DOHH2 (cell line): Measurements from ENCODE around the gene CCDC138.

Source experiments
- H3F3A ChIP-seq: fragments of 200-600 bp; sonication (generic), shearing (Covaris generic); 2 replicates; pipeline ENCODE4 v1.6.0; 2016; ENCODE audit warnings: antibody characterized with exemption, mild to moderate bottlenecking; ENCODE audit not compliant: control insufficient read depth, insufficient read depth
- H3K27ac ChIP-seq: fragments of 200-600 bp; sonication (generic); 2 replicates; pipeline ENCODE4 v1.5.1; 2014; ENCODE audit warnings: low read depth, mild to moderate bottlenecking, low read length, moderate library complexity
- H3K27me3 ChIP-seq: fragments of 200-600 bp; sonication (generic); 2 replicates; pipeline ENCODE4 v1.6.1; 2014; ENCODE audit warnings: mild to moderate bottlenecking, low read length, mixed read lengths; ENCODE audit not compliant: control insufficient read depth
- H3K36me3 ChIP-seq: fragments of 200-600 bp; sonication (generic); 2 replicates; pipeline ENCODE4 v1.6.1; 2014; ENCODE audit warnings: mild to moderate bottlenecking, low read length, moderate library complexity, mixed read lengths; ENCODE audit not compliant: control insufficient read depth
- H3K4me1 ChIP-seq: fragments of 200-600 bp; sonication (generic); 2 replicates; pipeline ENCODE4 v1.6.1; 2014; ENCODE audit warnings: mild to moderate bottlenecking, low read length, mixed read lengths; ENCODE audit not compliant: control insufficient read depth
- H3K4me2 ChIP-seq: fragments of 200-600 bp; sonication (generic); 2 replicates; pipeline ENCODE4 v1.6.0; 2014; ENCODE audit warnings: mild to moderate bottlenecking, low read length, moderate library complexity
- H3K4me3 ChIP-seq: fragments of 200-600 bp; sonication (generic); 2 replicates; pipeline ENCODE4 v1.5.1; 2014; ENCODE audit warnings: mild to moderate bottlenecking, low read length, mixed read lengths
- H3K79me2 ChIP-seq: fragments of 200-600 bp; sonication (generic); 2 replicates; pipeline ENCODE4 v1.6.1; 2014; ENCODE audit warnings: mild to moderate bottlenecking, low read length, mixed read lengths; ENCODE audit not compliant: control insufficient read depth
- H3K9me2 ChIP-seq: fragments of 200-600 bp; sonication (generic); replicated peaks from 2 replicates; pipeline ENCODE4 v1.6.1; 2014; ENCODE audit warnings: mild to moderate bottlenecking, low read length, mixed read lengths; ENCODE audit not compliant: control insufficient read depth
- H3K9me3 ChIP-seq: fragments of 200-600 bp; sonication (generic); 2 replicates; pipeline ENCODE4 v1.6.1; 2014; ENCODE audit warnings: antibody characterized with exemption, low read length, mixed read lengths; ENCODE audit not compliant: control insufficient read depth, insufficient read depth
- H4K20me1 ChIP-seq: fragments of 200-600 bp; sonication (generic); 2 replicates; pipeline ENCODE4 v1.6.0; 2014; ENCODE audit warnings: low read depth, mild to moderate bottlenecking, antibody characterized with exemption, low read length, moderate library complexity; ENCODE audit not compliant: control insufficient read depth, insufficient read depth
- EZH2phosphoT487 ChIP-seq: fragments of 200-600 bp; sonication (generic); IDR thresholded peaks from 2 replicates; pipeline ENCODE4 v1.6.1; 2017; ENCODE audit warnings: borderline replicate concordance, mild to moderate bottlenecking, antibody characterized with exemption, low read length, moderate library complexity, mixed read lengths
- TF ChIP-seq, protein P1 (sequence below): fragments of 200-600 bp; sonication (generic); IDR thresholded peaks from one replicate; pipeline ENCODE4 v1.5.1; 2014; ENCODE audit warnings: antibody characterized with exemption, mild to moderate bottlenecking, low read depth, low read length; ENCODE audit not compliant: poor library complexity, severe bottlenecking

Gene CCDC138

DNA sequence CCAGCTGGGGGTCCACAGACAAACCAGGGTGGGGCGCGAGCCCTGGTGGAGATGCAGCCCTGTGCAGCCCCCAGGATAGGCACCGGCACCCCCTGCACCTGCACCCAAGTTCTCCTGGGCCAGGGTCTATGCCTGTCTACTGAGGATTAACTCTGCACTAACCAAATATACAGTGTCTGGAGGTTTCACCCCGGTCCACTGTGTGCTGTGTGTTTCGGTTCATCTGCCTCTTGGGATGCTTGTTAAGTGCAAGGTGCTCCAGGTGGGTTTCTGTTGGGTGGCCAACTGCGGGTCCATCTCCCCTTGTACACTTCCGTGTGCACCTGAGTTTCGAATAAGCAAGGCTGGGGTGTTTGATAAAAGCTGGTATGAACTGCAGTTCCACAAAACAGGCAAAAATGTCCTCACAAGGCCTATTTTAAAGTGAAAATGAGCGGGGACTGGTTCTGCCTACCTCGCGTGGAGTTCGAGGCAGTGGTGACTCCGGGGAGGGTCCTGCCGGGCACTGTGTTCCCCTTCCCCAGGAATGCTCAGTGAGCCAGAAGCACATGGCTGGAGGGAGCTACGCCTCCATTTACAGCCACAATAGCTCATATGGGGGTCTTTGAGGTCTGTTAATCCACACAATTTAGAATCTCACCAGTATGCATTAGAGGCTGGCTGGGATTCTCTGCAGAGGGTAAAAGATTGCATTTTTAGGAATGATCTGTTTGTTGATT, 131.7 kb downstream of the CCDC138 start:
- no peaks in the 10 kb centered on the region for H3F3A ChIP-seq
- TF ChIP-seq EZH2phosphoT487: no peak
- TF ChIP-seq, protein P1, sequence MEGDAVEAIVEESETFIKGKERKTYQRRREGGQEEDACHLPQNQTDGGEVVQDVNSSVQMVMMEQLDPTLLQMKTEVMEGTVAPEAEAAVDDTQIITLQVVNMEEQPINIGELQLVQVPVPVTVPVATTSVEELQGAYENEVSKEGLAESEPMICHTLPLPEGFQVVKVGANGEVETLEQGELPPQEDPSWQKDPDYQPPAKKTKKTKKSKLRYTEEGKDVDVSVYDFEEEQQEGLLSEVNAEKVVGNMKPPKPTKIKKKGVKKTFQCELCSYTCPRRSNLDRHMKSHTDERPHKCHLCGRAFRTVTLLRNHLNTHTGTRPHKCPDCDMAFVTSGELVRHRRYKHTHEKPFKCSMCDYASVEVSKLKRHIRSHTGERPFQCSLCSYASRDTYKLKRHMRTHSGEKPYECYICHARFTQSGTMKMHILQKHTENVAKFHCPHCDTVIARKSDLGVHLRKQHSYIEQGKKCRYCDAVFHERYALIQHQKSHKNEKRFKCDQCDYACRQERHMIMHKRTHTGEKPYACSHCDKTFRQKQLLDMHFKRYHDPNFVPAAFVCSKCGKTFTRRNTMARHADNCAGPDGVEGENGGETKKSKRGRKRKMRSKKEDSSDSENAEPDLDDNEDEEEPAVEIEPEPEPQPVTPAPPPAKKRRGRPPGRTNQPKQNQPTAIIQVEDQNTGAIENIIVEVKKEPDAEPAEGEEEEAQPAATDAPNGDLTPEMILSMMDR: no peak
- no peaks in the 10 kb centered on the region for H3K4me1 ChIP-seq
- H3K9me2 ChIP-seq: no peaks in the 10 kb centered on the region
- no peaks in the 10 kb centered on the region for H3K9me3 ChIP-seq
- H3K4me3 ChIP-seq: no peak overlapping the region
- H3K79me2 ChIP-seq: no peaks in the 10 kb centered on the region
- no peak overlapping the region for H3K27ac ChIP-seq
- no peak overlapping the region for H3K4me2 ChIP-seq
- H3K36me3 ChIP-seq: no peaks in the 10 kb centered on the region
- no peaks in the 10 kb centered on the region for H3K27me3 ChIP-seq
- no peaks in the 10 kb centered on the region for H4K20me1 ChIP-seq

DNA sequence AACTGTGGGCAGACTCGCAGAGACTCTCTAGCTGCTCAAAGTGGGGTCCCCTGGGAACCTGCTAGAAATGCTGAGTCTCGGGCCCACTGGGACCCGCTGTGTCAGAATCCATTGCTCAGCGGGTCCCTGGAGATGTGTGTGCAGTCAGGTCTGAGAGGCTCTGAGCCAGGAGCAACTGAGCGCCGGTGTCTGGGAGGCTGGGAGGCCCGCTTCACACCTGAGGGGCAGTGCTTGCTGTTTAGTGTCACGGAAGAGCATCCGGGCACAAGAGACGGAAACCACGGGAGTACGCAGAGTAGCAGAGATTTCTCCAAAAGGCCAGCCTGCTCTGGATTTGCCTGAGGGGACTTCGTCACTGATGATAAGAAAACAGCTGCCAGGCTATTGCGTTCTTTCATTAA, 132.4 kb downstream of the CCDC138 start:
- Histone ChIP-seq H3K27me3 (no peaks in the 10 kb centered on the region), H3K79me2 (no peaks in the 10 kb centered on the region), H3K4me1 (no peaks in the 10 kb centered on the region), H3K4me2 (no peak overlapping the region), H3K9me3 (no peaks in the 10 kb centered on the region), H3F3A (no peaks in the 10 kb centered on the region), H3K4me3 (no peak overlapping the region), H3K36me3 (no peaks in the 10 kb centered on the region), H3K27ac (no peak overlapping the region), H4K20me1 (no peaks in the 10 kb centered on the region), H3K9me2 (no peaks in the 10 kb centered on the region)
- TF ChIP-seq, protein P1: no peak
- TF ChIP-seq EZH2phosphoT487: no peak

DNA sequence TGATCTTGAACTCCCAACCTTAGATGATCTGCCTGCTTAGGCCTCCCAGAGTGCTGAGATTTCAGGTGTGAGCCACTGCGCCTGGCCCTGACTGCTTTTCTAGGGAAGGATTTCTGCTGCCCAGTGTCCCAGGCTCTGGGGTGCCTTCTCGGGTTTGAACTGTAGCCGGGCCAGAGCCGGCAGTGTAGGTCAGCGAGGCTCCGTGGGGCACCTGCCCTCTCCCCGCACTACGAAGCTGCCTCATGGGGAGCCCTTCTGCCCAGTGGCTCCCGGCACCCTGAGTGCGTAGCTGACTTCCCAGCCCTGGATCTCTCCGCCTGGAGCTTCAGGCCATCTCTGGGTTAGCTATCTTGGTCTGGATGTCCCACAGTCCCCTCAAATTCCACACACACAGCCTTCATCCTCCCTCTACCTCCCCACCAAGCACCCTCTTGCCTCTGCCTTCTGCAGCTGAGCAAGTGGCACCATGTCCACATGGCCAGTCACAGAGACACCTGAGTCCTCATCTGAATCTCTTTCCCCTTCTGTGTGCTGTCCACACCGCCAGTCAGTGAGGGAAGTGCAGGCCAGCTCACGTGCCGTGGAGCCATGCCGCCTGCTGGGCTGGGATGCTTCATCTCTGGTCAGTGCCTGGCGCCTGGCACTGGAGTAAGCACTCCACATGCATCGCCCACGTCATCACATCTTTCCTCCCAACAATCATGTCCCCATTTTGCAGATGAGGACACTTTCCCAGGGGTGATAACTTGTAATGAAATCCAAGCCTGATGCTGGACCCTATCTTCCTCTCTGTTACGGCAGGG, 133.2 kb downstream of the CCDC138 start:
- H3K9me2 ChIP-seq: no peaks in the 10 kb centered on the region
- H3K27ac ChIP-seq: no peak overlapping the region
- no peaks in the 10 kb centered on the region for H3K9me3 ChIP-seq
- H3K79me2 ChIP-seq: no peaks in the 10 kb centered on the region
- H4K20me1 ChIP-seq: no peaks in the 10 kb centered on the region
- no peaks in the 10 kb centered on the region for H3F3A ChIP-seq
- no peaks in the 10 kb centered on the region for H3K27me3 ChIP-seq
- H3K4me1 ChIP-seq: no peaks in the 10 kb centered on the region
- no peaks in the 10 kb centered on the region for H3K36me3 ChIP-seq
- no peak overlapping the region for H3K4me2 ChIP-seq
- no peak overlapping the region for H3K4me3 ChIP-seq
- no peak for TF ChIP-seq EZH2phosphoT487
- TF ChIP-seq, protein P1: no peak
